GM18511 (cell line): ENCODE data around the gene HLA-DQB2.
"Not testable (repeated sequence)": the region's sequence is repeated elsewhere in the genome, so short reads cannot be mapped to it uniquely, and the experiment has no call there.

Source experiments
- ATAC-seq: cut with Tn5 transposase; IDR thresholded peaks from one replicate; pipeline ENCODE4 v1.9.1; 2021; ENCODE audit warnings: mild to moderate bottlenecking, moderate library complexity; ENCODE audit not compliant: unreplicated experiment

The HLA-DQB2 gene

DNA sequence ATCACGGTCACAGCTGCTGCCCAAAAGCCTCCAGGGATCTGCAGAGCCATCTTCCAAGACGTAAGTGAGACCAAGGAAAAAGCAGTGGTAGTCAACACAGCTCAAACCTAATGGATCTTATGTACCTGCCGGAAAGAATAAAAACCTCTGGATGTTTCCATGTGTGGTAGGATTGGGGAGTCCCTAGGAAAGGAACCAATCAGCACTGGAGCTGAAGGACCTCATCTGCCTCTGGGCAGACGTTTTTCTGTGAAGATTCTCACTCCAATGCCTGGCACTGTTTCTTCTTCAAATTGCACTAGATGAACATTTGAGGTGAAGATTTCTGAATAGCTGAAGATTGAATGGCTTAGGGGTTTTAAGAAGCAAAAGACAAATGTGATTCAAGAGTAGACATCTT, at the start of gene HLA-DQB2:
TSS of gene HLA-DQB2 (minus strand) at position 112 of the 400 bp plus-strand sequence. CDS start at position 50, 62 bp downstream.
- no peak for ATAC-seq

DNA sequence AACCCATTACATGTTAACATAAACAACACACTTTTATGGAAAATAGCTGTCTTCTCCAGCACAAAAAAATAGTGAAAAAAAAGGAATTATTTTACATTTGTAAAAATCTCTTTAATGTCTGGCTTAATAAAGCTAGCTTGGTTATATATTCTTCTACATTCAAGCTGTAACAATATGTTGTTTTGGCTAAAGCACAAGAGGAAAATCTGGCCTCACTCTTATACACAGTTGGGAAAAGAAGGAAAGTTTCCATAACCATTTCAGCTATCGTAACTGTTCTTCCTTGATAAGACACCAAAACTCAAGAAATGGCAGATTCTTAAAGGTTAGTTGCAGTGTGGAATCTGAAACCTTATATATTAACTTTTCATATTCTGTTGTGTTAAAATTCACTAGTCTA, 45.8 kb upstream of the HLA-DQB2 start:
- ATAC-seq: no peak

DNA sequence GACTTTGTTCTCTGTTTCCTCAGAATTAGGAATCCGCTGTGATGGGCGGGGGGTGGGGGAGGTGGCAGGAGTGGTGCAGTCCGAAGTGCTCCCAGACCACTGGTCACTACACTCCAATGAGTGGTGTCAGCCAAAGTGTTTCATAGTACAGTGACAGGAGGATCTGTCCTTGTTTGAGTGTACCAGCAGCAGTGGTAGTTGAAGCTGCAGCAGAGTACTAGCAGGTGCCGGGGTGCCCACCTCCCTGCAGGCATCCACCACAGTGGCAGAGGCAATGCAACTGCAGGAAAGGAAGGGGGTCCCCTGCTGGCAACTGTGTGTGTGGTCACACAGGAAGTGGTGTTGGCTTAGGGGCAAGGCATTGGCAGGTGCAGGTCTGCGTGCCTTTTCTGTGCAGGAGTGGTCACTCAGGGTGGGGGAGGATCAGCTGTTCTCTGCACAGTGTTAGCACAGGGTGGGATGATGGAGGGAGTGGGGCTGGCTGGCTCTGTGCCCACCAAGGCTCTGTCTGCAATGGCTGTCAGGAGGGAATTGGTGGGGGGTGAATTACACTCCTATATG, 43.8 kb upstream of the HLA-DQB2 start:
- no peak for ATAC-seq

DNA sequence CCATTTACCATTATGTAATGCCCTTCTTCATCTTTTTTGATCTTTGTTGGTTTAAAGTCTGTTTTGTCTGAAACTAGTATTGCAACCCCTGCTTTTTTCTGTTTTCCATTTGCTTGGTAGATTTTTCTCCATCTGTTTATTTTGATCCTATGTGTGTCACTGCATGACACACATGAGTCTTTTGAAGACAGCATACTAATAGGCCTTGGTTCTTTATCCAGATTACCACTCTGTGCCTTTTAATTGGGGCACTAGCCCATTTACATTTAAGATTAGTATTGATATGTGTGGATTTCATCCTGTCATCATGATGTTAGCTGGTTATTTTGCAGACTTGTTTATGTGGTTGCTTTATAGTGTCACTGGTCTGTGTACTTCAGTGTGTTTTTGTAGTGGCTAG, 42.1 kb upstream of the HLA-DQB2 start:
- not testable (repeated sequence) for ATAC-seq

DNA sequence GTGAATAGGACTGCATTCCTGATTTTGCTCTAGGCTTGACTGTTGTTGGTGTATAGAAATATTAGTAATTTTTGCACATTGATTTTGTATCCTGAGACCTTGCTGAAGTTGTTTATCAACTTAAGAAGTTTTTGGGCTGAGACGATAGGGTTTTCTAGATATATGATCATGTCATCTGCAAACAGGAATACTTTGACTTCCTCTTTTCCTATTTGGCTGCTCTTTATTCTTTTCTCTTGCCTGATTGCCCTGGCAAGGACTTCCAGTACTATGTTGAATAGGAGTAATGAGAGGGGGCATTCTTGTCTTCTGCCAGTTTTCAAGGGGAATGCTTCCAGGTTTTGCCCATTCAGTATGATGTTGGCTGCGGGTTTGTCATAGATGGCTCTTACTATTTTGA, 40.1 kb upstream of the HLA-DQB2 start:
- no peak for ATAC-seq

DNA sequence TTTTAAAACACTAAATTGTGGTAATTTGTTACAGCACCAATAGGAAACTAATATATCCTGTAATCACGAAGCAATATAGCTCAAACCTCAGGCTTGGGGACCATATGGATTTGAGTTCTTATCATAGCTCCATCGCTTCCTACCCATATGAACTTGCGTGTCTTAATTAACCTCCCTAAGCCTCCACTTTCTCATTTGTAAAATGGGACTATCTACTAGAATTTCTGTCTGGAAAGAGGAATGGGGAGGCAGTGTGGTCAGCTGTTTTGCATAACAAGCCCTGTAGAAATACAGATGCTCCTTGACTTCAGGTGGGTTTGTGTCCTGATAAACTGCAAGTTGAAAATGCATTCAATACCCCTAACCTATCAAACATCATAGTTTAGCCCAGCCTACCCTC, 36.4 kb upstream of the HLA-DQB2 start:
- no peak for ATAC-seq

DNA sequence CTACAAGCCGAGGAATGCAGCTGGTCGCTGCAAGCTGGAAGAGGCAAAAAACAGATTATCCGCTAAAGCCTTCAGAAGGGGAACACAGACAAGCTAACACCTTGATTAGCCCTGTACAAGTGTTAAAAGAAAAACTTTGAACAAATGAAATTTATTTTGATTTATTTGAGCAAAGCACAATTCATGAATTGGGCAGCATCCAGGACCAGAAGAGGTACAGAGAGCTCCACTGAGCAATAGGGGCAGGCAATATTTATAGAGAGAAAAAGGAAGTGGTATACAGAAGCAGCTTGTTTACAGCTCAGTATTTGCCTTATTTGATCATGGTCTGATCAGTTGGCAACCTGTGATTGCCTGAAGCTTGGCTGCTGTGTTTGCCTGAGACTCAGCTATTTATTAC, 35.8 kb upstream of the HLA-DQB2 start:
- ATAC-seq: no peak

DNA sequence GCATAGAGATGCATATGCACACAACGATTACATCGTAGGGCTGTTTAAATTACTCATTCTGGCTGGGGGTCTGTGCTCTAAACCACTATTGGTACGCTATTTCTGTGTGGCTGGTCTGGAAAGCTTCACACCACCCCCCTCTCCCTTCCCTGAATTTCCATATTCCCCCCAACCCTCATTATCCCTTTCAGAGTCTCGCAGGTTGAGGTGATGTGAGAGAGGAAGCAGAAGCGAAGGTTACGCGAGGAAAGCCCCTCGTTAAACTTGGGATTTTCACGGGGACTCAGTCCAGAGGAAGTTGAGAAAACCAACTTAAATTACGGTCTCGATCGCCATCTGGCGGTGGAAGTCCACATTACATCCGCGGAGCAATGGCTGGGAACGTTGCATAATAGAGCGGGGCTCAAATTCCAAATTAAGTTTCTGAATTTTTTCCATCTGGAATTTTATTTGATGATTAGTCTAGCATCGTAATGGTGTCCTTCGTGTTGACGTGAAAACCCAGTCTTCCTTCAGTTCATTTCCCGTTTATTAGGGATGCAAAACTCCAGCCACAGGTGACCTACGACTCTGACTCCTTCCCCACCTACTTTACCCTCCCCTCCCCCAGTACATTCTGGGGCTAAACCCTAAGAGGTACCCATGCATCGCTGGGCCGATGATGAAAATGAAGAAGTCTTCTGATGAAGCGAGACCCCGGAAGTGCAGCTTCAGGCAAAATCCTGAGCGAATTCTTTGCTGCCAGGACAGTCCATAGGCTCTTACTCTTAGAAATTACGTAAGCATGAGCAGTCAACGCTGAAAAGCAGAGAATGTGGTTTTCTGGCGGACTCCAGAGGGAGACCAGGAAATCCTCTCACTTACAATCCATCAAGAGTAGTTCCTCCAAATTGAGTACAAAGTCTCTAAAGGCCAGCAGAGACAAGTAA, 33.8 kb upstream of the HLA-DQB2 start:
- no peak for ATAC-seq

DNA sequence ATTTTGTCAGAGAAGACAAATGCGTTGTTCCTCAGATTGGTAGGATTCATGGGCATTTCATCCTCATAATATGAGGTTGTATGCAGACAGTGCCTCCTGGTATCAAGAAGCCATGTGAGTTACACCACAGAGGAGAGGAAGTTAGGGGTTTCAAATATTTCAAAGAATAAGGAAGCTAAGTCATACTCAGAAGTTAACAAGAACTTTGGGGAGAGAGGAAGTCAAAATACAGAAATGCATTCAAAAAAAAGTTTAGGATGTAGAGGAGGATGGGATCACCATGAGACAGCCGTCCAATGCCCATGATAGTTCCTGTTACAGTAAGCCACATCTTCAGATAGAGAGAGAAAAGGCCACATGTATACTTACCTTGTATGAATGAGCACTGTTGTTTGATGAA, 31.2 kb upstream of the HLA-DQB2 start:
- ATAC-seq: no peak

DNA sequence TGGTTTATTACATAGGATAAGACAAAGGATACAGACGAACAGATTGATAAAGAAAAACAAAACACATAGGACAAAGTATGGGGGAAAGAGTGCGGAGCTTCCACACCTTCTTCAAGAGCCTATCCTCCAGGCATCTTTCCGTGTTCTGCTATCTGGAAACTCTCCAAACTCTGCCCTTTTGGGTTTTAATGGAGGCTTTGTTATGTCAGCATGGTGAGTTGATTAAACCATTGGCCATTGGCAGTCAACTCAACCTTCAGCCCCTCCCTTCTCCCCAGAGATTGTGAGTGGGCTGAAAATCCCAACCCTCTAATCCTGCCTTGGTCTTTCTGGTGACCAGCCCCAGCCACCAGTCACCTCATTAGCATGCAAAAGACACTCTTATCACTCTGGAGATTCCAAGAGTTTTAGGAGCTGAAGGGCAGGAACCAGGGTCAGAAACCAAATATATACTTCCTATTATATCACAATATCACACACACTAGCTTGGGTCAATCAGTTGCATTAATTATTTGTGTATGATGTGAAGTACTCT, 29.6 kb upstream of the HLA-DQB2 start:
- no peak for ATAC-seq

DNA sequence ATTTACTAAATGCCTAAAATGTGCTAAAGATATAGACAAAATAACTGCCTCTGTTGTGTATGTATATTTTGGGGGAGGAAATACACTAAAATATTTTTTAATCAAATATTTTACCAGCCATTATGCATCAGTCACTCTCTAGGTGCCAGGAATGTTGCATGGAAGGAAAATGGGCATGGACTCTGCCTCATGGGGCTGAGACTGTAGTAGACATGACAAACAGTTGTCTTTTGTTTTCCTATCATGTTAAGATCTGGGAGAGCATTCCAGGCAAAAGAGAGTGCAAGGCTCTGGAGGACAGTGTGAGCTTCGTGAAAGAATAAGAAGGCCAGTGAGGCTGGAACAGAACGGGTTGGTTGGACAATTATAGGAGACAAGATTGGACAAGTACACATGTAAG, 27.0 kb upstream of the HLA-DQB2 start:
- no peak for ATAC-seq

DNA sequence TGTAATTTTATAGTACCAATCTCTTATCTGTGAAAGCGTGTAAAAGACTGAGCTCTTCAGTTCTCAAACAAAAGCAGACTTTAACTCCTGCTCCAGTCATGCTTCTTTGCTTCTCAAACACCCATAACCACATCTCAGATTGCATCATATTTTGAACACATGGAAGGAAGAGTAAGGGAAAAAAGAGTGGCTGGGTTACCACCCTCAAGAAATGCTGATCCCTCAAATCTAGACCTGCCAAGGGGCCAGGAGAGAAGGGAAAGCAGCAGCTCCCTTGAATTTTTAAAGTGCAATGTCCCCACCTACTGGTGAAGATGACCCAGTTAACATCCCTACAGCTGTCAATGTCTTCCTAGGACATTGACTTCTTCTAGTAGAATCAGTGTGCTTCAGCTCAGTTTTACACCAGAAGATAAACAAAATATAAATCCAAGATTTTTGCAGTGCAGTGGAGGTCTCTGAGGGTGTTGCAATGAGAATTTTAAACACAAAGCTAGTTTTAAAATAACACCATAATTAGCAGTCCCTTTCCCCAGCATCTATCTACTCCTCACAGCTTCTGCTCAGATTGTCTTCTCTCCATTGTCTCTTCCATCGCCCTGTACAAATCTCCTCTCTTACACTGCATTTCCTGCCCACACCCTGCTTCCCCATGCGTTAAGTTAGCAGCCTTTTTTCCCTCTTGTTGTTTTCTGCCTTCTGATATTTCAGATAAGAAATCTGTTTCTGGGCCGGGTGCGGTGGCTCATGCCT, 22.6 kb upstream of the HLA-DQB2 start:
- no peak for ATAC-seq

DNA sequence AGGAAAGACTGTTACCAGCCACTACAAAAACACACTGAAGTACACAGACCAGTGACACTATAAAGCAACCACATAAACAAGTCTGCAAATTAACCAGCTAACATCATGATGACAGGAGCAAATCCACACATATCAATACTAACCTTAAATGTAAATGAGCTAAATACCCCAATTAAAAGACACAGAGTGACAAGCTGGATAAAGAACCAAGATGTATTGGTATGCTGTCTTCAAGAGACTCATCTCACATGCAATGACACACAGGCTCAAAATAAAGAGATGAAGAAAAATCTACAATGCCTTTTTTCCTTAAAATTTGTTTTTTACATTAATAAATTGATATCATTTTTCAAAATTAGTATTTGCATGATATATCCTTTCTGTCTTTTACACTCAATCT, 19.6 kb upstream of the HLA-DQB2 start:
- not testable (repeated sequence) for ATAC-seq

DNA sequence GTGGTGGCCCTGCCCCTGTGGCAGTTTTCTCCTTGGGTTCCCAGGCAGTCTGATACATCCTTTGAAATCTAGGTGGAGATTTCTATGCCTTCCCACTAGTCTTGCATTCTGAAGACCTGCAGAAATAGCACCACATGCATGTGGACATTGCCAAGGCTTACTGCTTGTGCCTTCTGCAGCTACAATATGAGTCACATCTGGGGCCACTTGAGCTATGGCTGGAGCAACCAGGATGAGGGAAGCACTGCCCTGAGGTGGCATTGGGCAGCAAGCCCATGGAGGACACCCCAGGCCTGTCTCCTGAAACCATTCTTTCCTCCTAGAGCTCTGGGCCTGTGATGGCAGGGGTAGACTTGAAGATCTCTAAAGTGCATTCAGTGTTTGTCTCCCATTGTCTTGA, 15.7 kb upstream of the HLA-DQB2 start:
- no peak for ATAC-seq

DNA sequence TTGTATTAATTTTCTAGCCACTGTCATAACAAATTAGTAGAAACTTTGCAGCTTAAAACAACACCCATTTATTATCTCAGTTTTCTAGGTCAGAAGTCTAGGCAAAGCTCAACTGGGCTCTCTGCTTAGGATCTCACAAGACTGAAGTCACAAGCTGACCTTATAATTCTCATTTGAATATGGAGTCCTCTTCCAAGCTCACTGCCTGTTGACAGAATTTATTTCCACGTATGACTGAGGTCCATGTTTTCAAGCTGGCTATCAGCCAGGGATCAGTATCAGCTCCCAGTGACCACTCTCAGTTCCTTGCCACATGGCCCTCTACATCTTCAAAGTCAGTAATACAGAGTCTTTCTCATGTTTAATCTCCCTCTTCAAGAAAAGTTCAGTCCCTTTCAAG, 11.7 kb upstream of the HLA-DQB2 start:
- ATAC-seq: no peak

DNA sequence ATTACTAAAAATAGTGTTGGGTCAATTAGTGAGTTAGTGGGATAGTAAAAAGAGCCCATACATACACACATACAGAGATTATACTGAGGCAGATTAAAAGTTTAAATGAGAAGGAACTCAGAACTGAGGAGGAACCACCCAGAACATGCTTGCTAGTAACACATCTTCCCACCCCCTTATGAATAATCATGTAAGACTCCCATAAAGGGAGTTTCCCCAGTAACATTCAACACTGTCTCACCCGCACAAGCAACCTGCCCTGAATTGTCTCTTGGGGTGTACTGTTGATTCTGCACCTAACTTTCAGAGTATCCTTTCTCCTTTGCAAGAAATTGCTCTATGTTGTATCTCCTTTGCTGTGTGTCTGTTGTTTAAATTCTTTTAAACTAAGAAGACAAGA, 11.1 kb upstream of the HLA-DQB2 start:
- ATAC-seq: no peak

DNA sequence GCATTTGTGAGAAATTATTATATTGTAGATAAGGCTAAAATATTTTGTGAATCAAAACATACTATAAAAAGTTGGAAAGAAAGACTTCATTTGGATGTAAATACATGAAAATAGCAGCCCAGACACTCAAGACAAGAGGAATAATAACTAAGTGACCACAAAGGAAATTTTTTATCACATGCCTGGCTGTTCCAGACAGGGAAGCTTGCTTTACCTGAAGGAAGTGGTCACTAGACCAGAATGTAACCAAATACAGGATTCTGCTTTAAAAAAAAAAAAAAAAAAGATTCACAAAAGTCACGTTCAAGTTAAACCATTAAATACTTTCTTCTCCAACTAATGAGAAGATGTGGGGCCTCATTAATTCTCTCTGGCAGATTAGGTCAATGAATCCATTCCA, 9.3 kb upstream of the HLA-DQB2 start:
- ATAC-seq: no peak

DNA sequence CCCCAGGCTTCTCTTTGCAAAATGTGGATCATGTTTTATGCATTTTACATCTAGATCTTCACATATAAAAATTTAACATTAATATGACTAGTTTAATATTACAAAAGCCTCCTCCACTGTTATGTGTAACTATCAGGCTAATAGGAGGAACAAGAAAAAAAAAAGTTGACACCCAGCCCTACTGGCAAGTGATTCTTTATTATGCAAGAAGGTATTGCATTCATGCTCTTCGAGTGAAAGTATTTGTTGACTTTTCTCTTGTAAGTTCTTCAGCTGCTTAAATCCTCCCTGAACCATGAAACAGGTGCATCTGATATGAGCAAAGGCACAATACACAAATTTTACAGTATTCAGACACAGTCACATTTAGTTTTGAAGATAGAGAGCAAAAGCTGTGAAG, 716 bp upstream of the HLA-DQB2 start:
- no peak for ATAC-seq

DNA sequence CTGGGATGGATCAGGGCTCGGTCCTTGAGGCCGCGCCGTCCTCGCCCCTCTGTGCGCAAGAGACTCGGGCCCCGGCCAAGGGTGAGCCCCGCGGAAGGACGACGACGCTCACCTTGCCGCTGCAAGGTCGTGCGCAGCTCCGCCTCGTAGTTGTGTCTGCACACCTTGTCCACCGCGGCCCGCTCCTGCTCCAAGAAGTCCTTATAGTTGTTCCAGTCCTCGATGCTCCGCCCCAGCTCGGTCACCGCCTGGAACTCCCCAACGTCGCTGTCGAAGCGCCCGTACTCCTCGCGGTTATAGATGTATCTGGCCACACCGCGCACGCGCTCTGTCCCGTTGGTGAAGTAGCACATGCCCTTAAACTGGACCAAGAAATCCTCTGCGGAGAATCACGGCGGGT, 1.8 kb downstream of the HLA-DQB2 start:
- no peak for ATAC-seq

DNA sequence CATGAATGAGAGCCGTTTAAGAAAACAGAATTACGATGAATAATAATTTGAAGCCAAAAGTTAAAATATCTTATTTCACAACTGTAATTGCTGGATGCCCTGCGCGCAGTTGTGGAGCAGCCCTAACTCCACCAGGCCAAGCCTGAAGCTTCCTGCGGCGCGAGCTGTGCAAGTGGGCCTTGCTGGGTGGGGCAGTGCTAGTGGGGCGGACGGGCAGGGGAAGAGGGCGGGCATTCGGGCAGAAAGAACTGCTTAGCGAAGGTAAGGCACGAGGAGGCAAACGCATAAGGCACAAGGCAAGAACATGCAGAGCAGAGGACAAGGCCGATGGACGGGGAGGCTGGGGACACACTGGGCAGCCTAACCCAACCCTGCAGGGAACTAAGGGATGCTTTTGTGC, 2.3 kb downstream of the HLA-DQB2 start:
- ATAC-seq: no peak

DNA sequence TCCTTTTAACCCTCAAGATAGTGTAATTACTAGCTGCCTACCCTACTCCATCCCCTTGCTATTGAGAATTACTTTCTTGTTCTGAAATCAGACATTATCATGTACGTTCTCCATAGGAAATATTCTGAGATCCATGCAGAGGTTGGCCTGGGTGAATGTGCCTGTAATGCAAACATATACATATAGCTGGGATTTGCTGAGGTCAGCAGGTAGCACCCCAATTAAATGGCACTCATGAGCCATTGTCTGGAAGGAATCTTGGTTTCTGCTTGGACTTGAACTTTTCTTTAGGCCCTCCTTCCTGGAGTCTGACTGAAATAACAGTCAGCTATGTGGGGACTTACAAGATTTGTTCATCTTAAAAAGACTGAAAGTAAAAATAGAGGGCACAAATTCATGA, 3.7 kb downstream of the HLA-DQB2 start:
- no peak for ATAC-seq

DNA sequence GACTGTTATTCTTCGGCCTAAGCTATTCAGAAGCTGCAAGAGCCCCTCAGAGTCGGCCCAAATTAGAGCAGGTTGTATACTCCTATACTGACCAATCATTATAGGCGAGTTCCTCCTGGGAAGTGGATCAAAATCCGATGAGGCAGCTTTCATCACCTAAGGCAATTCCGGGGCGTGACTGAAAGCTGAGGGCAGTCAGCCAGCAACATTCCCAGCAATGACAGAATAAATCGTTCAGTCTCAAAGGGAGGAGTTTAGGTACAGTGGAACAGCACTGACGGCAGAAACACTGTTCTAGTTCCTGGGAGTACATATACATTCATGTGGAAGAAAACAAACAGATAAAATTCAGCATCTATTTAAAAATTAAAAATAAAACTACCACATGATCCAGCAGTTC, 10.8 kb downstream of the HLA-DQB2 start:
- no peak for ATAC-seq
